Liver (tissue), 9 donors: ENCODE measurements around the gene TRAFD1. TPM values are rescaled to one million over a fixed set of nuclear protein-coding genes. Genes with fewer than 3 reads are reported as not detected.

ENCODE experiments used
- DNase-seq: peaks from one replicate; pipeline ENCODE4 v3.0.0-alpha.2; 2017; ENCODE audit warnings: low spot score
- H3K27ac ChIP-seq, 2 donors: one replicate each; pipeline ENCODE4 v1.7.0; 2013; ENCODE audit warnings: inconsistent platforms in 2 of 2, low read length in 2 of 2, control low read depth in 1 of 2, low read depth in 1 of 2, mild to moderate bottlenecking in 1 of 2
- H3K27me3 ChIP-seq, 4 donors: one replicate each; pipeline versions ENCODE4 v1.6.1 to v1.7.0; 2013; ENCODE audit warnings: low read length in 3 of 4, inconsistent platforms in 1 of 4, mild to moderate bottlenecking in 1 of 4, moderate library complexity in 1 of 4; ENCODE audit not compliant: control insufficient read depth in 4 of 4, insufficient read depth in 4 of 4
- H3K36me3 ChIP-seq, 4 donors: one replicate each; pipeline versions ENCODE4 v1.6.1 to v1.7.0; 2013; ENCODE audit warnings: low read length in 3 of 4, mild to moderate bottlenecking in 3 of 4, low read depth in 1 of 4, moderate library complexity in 1 of 4; ENCODE audit not compliant: control insufficient read depth in 4 of 4, insufficient read depth in 3 of 4
- H3K4me1 ChIP-seq, 4 donors: one replicate each; pipeline versions ENCODE4 v1.6.1 to v1.7.0; 2013; ENCODE audit warnings: low read length in 3 of 4, mild to moderate bottlenecking in 3 of 4, moderate library complexity in 1 of 4; ENCODE audit not compliant: control insufficient read depth in 4 of 4, insufficient read depth in 4 of 4
- H3K4me3 ChIP-seq, 3 donors: one replicate each; pipeline versions ENCODE4 v1.6.1 to v1.7.0; 2013; ENCODE audit warnings: low read length in 3 of 3, control low read depth in 1 of 3, low read depth in 1 of 3, mild to moderate bottlenecking in 1 of 3
- H3K9ac ChIP-seq, 2 donors: one replicate each; pipeline ENCODE4 v1.7.0; 2013; ENCODE audit warnings: low read length in 2 of 2, mild to moderate bottlenecking in 2 of 2, moderate library complexity in 2 of 2, control low read depth in 1 of 2, low read depth in 1 of 2
- H3K9me3 ChIP-seq, 4 donors: one replicate each; pipeline versions ENCODE4 v1.6.1 to v1.7.0; 2013; ENCODE audit warnings: low read length in 3 of 4; ENCODE audit not compliant: control insufficient read depth in 4 of 4
- FOXA1 ChIP-seq: IDR thresholded peaks from 2 replicates; pipeline ENCODE4 v1.6.1; 2016; ENCODE audit warnings: antibody characterized with exemption
- FOXA2 ChIP-seq: IDR thresholded peaks from 2 replicates; pipeline ENCODE4 v1.6.1; 2016; ENCODE audit warnings: antibody characterized with exemption
- GABPA ChIP-seq, 2 donors: IDR thresholded peaks in 1 of 2; conservative IDR thresholded peaks in 1 of 2; 2 replicates each; pipeline ENCODE4 v1.6.1; 2016; ENCODE audit warnings: antibody characterized with exemption in 2 of 2, mild to moderate bottlenecking in 1 of 2, moderate library complexity in 1 of 2
- HNF4A ChIP-seq, 2 donors: conservative IDR thresholded peaks; 2 replicates each; pipeline ENCODE4 v1.6.1; 2016; ENCODE audit warnings: antibody characterized with exemption in 2 of 2, mild to moderate bottlenecking in 2 of 2
- HNF4G ChIP-seq: IDR thresholded peaks from 2 replicates; pipeline ENCODE4 v1.6.1; 2016; ENCODE audit warnings: antibody characterized with exemption
- JUND ChIP-seq, 2 donors: IDR thresholded peaks; 2 replicates each; pipeline ENCODE4 v1.6.1; 2016; ENCODE audit warnings: antibody characterized with exemption in 2 of 2
- NR2F2 ChIP-seq: IDR thresholded peaks from 2 replicates; pipeline ENCODE4 v1.6.1; 2016; ENCODE audit warnings: antibody characterized with exemption
- RAD21 ChIP-seq, 2 donors: IDR thresholded peaks; 2 replicates each; pipeline ENCODE4 v1.6.1; 2016; ENCODE audit warnings: antibody characterized with exemption in 2 of 2, mild to moderate bottlenecking in 2 of 2
- RXRA ChIP-seq, 2 donors: IDR thresholded peaks; 2 replicates each; pipeline ENCODE4 v1.6.1; 2017 to 2018; ENCODE audit warnings: antibody characterized with exemption in 2 of 2, mild to moderate bottlenecking in 1 of 2
- SP1 ChIP-seq: IDR thresholded peaks from 2 replicates; pipeline ENCODE4 v1.6.1; 2018; ENCODE audit warnings: antibody characterized with exemption, mild to moderate bottlenecking
- YY1 ChIP-seq: IDR thresholded peaks from 2 replicates; pipeline ENCODE4 v1.6.1; 2016; ENCODE audit warnings: antibody characterized with exemption, mild to moderate bottlenecking
- WGBS: extraction: QIAGEN DNeasy Blood & Tissue Kit; methylation state at CpG from one replicate; pipeline ENCODE4 v1.1.7; 2013; 5-methylcytosine and 5-hydroxymethylcytosine counted together
- polyA plus RNA-seq, 2 donors: library from polyadenylated mRNA; stranded (reverse) in 1 of 2; unstranded in 1 of 2; fragments of 200-250 nt in 1 of 2; fragments of >200 nt in 1 of 2; fragmentation: Nextera tagmentation in 1 of 2; extraction: Ambion mirVana in 1 of 2; gene quantifications; one replicate each; pipeline versions ENCODE4 v1.2.1 to v1.2.3, GENCODE V29; 2013 to 2015
- total RNA-seq, 2 donors: library from RNA; depleted of rRNA; stranded (reverse); fragments of >200 nt; gene quantifications; one replicate each; pipeline ENCODE4 v1.2.3, GENCODE V29; 2014
- TF ChIP-seq, protein P1 (sequence below): fragments of 150-350 bp; IDR thresholded peaks from 2 replicates; pipeline ENCODE4 v1.5.1; 2017; ENCODE audit warnings: improper control_type of control experiment, low read depth, low read length; ENCODE audit not compliant: missing input control
- TF ChIP-seq, protein P2 (sequence below): IDR thresholded peaks from 2 replicates; pipeline ENCODE4 v1.6.1; 2016; ENCODE audit warnings: antibody characterized with exemption
- TF ChIP-seq, protein P3 (sequence below): IDR thresholded peaks from 2 replicates; pipeline ENCODE4 v1.6.1; 2016; ENCODE audit warnings: antibody characterized with exemption
- TF ChIP-seq, protein P4 (sequence below): IDR thresholded peaks from 2 replicates; pipeline ENCODE4 v1.6.1; 2016; ENCODE audit warnings: antibody characterized with exemption
- TF ChIP-seq, protein P5 (sequence below): IDR thresholded peaks from 2 replicates; pipeline ENCODE4 v1.6.1; 2016; ENCODE audit warnings: antibody characterized with exemption, mild to moderate bottlenecking
- donor health status: healthy.
- donor health status: healthy.
- donor health status: healthy.
- donor health status: healthy.
- donor health status: healthy.

The TRAFD1 gene
- total and polyA plus RNA-seq, 4 donors, result 7.0 to 19.3 (median 13.2) TPM

DNA sequence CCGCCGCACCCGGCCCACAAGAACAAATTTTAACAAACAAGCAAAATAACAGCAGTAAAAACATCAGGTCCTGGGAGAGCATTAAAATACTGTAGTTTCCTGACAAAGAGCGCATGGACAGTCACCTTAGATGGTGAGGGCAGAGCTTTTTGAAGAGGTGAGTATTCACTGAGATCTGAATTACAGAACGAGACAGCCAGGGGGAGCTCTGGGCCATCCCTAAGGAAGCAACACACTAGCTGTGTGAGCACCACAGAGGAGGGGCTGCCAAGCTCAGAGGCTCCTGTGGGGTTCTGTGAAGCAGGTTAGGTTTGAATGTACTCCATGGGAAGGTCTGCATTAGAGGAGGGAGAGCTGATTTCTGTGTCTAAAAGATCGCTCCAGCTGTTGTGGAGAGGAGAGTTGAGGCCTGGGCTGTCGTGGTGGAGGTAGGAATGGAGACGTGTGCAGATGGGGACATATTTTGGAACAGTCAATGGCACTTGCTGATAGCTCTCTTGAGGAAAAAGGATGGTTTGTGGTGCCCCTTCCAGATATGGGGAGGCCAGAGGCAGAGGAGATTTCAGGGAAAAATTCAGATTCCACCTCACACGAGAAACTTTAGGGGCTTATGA is 72.9 kb downstream of the TRAFD1 start:
- H3K9me3 ChIP-seq, result no peaks in the 10 kb centered on the region
- no peak for TF ChIP-seq GABPA (IDR thresholded peaks at IDR 0.05 in 1 of 2, conservative IDR thresholded peaks at IDR 0.05 in 1 of 2)
- TF ChIP-seq SP1, result no peak
- TF ChIP-seq HNF4G, result no peak
- TF ChIP-seq, protein P1, sequence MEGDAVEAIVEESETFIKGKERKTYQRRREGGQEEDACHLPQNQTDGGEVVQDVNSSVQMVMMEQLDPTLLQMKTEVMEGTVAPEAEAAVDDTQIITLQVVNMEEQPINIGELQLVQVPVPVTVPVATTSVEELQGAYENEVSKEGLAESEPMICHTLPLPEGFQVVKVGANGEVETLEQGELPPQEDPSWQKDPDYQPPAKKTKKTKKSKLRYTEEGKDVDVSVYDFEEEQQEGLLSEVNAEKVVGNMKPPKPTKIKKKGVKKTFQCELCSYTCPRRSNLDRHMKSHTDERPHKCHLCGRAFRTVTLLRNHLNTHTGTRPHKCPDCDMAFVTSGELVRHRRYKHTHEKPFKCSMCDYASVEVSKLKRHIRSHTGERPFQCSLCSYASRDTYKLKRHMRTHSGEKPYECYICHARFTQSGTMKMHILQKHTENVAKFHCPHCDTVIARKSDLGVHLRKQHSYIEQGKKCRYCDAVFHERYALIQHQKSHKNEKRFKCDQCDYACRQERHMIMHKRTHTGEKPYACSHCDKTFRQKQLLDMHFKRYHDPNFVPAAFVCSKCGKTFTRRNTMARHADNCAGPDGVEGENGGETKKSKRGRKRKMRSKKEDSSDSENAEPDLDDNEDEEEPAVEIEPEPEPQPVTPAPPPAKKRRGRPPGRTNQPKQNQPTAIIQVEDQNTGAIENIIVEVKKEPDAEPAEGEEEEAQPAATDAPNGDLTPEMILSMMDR, result peak; percentile 63
- no peak for TF ChIP-seq NR2F2
- TF ChIP-seq RAD21 (IDR thresholded peaks at IDR 0.05), result peak; percentile 84 to 90
- TF ChIP-seq JUND (IDR thresholded peaks at IDR 0.05), result no peak
- TF ChIP-seq, protein P2, sequence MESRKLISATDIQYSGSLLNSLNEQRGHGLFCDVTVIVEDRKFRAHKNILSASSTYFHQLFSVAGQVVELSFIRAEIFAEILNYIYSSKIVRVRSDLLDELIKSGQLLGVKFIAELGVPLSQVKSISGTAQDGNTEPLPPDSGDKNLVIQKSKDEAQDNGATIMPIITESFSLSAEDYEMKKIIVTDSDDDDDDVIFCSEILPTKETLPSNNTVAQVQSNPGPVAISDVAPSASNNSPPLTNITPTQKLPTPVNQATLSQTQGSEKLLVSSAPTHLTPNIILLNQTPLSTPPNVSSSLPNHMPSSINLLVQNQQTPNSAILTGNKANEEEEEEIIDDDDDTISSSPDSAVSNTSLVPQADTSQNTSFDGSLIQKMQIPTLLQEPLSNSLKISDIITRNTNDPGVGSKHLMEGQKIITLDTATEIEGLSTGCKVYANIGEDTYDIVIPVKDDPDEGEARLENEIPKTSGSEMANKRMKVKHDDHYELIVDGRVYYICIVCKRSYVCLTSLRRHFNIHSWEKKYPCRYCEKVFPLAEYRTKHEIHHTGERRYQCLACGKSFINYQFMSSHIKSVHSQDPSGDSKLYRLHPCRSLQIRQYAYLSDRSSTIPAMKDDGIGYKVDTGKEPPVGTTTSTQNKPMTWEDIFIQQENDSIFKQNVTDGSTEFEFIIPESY, result no peak
- no peak for TF ChIP-seq FOXA1
- no peak for TF ChIP-seq FOXA2
- TF ChIP-seq RXRA (IDR thresholded peaks at IDR 0.05), result no peak
- no peak for TF ChIP-seq HNF4A (conservative IDR thresholded peaks at IDR 0.05)
- H3K36me3 ChIP-seq, result peaks cover 7 to 47% (median 29%) of the 10 kb centered on the region in 4 donors
- H3K27ac ChIP-seq, result no peak overlapping the region
- DNase-seq, result peak; percentile 60
- H3K27me3 ChIP-seq, result no peaks in the 10 kb centered on the region
- H3K9ac ChIP-seq, result no peak overlapping the region
- no peak overlapping the region for H3K4me3 ChIP-seq
- 86% methylated on average over 9 of the region's 9 CpGs for WGBS
- no peaks in the 10 kb centered on the region for H3K4me1 ChIP-seq

DNA sequence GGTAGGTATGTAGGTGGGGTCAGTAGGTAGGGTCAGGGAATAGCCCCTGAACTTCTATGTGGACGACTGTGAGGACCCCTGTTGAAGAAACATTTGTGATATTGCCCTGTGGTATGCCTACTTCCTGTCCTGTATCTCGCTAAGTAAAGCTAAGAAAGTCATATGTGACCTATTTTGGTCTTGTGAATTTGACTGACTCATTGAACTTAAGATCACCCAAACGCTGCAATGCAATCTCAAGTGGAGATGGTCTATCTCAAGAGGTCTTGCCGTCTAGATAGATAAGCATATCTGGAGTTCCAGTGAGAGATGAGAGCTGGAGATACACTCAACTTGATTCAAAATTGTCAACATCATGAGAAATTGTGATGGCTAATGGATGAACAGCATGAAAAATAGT is 73.8 kb downstream of the TRAFD1 start:
- H3K27me3 ChIP-seq, result no peaks in the 10 kb centered on the region
- no peaks in the 10 kb centered on the region for H3K4me1 ChIP-seq
- H3K27ac ChIP-seq, result no peak overlapping the region
- H3K9me3 ChIP-seq, result no peaks in the 10 kb centered on the region
- H3K9ac ChIP-seq, result no peak overlapping the region
- 82% methylated on average over 4 of the region's 4 CpGs for WGBS
- H3K4me3 ChIP-seq, result no peak overlapping the region
- peaks cover 3 to 43% (median 30%) of the 10 kb centered on the region in 4 donors for H3K36me3 ChIP-seq
- DNase-seq, result no peak
- no peak for TF ChIP-seq NR2F2
- TF ChIP-seq, protein P3, sequence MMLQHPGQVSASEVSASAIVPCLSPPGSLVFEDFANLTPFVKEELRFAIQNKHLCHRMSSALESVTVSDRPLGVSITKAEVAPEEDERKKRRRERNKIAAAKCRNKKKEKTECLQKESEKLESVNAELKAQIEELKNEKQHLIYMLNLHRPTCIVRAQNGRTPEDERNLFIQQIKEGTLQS, result no peak
- TF ChIP-seq FOXA2, result no peak
- TF ChIP-seq, protein P4, sequence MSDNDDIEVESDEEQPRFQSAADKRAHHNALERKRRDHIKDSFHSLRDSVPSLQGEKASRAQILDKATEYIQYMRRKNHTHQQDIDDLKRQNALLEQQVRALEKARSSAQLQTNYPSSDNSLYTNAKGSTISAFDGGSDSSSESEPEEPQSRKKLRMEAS, result no peak
- no peak for TF ChIP-seq HNF4G
- TF ChIP-seq FOXA1, result no peak
- TF ChIP-seq RAD21 (IDR thresholded peaks at IDR 0.05), result no peak
- TF ChIP-seq, protein P5, sequence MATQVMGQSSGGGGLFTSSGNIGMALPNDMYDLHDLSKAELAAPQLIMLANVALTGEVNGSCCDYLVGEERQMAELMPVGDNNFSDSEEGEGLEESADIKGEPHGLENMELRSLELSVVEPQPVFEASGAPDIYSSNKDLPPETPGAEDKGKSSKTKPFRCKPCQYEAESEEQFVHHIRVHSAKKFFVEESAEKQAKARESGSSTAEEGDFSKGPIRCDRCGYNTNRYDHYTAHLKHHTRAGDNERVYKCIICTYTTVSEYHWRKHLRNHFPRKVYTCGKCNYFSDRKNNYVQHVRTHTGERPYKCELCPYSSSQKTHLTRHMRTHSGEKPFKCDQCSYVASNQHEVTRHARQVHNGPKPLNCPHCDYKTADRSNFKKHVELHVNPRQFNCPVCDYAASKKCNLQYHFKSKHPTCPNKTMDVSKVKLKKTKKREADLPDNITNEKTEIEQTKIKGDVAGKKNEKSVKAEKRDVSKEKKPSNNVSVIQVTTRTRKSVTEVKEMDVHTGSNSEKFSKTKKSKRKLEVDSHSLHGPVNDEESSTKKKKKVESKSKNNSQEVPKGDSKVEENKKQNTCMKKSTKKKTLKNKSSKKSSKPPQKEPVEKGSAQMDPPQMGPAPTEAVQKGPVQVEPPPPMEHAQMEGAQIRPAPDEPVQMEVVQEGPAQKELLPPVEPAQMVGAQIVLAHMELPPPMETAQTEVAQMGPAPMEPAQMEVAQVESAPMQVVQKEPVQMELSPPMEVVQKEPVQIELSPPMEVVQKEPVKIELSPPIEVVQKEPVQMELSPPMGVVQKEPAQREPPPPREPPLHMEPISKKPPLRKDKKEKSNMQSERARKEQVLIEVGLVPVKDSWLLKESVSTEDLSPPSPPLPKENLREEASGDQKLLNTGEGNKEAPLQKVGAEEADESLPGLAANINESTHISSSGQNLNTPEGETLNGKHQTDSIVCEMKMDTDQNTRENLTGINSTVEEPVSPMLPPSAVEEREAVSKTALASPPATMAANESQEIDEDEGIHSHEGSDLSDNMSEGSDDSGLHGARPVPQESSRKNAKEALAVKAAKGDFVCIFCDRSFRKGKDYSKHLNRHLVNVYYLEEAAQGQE, result no peak
- TF ChIP-seq SP1, result no peak
- TF ChIP-seq JUND (IDR thresholded peaks at IDR 0.05), result no peak
- no peak for TF ChIP-seq YY1
